ENCODE measurements around the gene CTSW.

The CTSW gene

DNA sequence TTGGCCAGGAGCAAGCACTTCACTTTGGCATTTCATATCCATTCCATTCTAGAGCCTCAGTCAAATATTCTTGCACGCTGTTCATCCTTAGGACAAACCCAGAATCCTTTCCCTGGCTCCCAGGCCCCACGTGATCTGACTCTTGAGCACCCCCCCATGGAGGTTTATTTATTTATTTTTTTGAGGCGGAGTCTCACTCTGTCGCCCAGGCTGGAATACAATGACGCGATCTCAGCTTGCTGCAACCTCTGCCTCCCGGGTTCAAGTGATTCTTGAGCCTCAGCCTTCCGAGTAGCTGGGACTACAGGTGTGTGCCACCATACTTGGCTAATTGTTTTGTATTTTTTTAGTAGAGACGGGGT lies 52.9 kb downstream of the CTSW start:
- DNase-seq: no peak
